Subcutaneous abdominal adipose tissue (tissue), 5 donors: ENCODE results near the gene ANKRD10.

ENCODE experiments used
- H3K27ac ChIP-seq: one replicate; pipeline ENCODE4 v1.7.0; 2013; ENCODE audit warnings: low read depth, mild to moderate bottlenecking, inconsistent platforms, low read length, moderate library complexity
- H3K27me3 ChIP-seq, 5 donors: one replicate each; pipeline ENCODE4 v1.7.0; 2013; ENCODE audit warnings: low read length in 5 of 5, inconsistent platforms in 1 of 5; ENCODE audit not compliant: control insufficient read depth in 5 of 5, insufficient read depth in 4 of 5
- H3K36me3 ChIP-seq, 5 donors: one replicate each; pipeline ENCODE4 v1.7.0; 2013; ENCODE audit warnings: low read length in 5 of 5; ENCODE audit not compliant: control insufficient read depth in 5 of 5, insufficient read depth in 5 of 5
- H3K4me1 ChIP-seq, 5 donors: one replicate each; pipeline ENCODE4 v1.7.0; 2013; ENCODE audit warnings: low read length in 5 of 5, mild to moderate bottlenecking in 3 of 5, moderate library complexity in 1 of 5; ENCODE audit not compliant: control insufficient read depth in 5 of 5, insufficient read depth in 5 of 5
- H3K4me3 ChIP-seq, 5 donors: one replicate each; pipeline ENCODE4 v1.7.0; 2013; ENCODE audit warnings: low read length in 5 of 5, low read depth in 1 of 5
- H3K9ac ChIP-seq, 5 donors: one replicate each; pipeline ENCODE4 v1.7.0; 2013; ENCODE audit warnings: low read length in 5 of 5, mild to moderate bottlenecking in 4 of 5, moderate library complexity in 3 of 5
- H3K9me3 ChIP-seq, 5 donors: one replicate each; pipeline ENCODE4 v1.7.0; 2013; ENCODE audit warnings: low read length in 5 of 5; ENCODE audit not compliant: control insufficient read depth in 5 of 5
- donor health status: healthy.
- donor health status: healthy.
- donor health status: healthy.
- donor health status: healthy.
- donor health status: healthy.

ANKRD10 gene

GRCh38 chr13:110907951-110908898 is 6.6 kb downstream of the ANKRD10 start:
- Histone ChIP-seq H3K27me3 (no peaks in the 10 kb centered on the region), H3K27ac (peak overlapping the region; percentile 79), H3K4me3 (no peak overlapping the region), H3K9ac (peak overlapping the region in 3 of 5 donors; percentile 35 to 44 (median 41)), H3K9me3 (no peaks in the 10 kb centered on the region), H3K36me3 (peaks cover 11 to 34% (median 23%) of the 10 kb centered on the region in 5 donors), H3K4me1 (peaks cover 0 to 64% (median 49%) of the 10 kb centered on the region in 5 donors)

- Histone ChIP-seq H3K9me3 (no peaks in the 10 kb centered on the region), H3K27me3 (no peaks in the 10 kb centered on the region), H3K4me3 (no peak overlapping the region), H3K27ac (peak overlapping the region; percentile 79), H3K36me3 (peaks cover 11 to 37% (median 25%) of the 10 kb centered on the region in 5 donors), H3K4me1 (peaks cover 0 to 55% (median 40%) of the 10 kb centered on the region in 5 donors), H3K9ac (peak overlapping the region in 2 of 5 donors; percentile 41 to 44)
Measured at GRCh38 chr13:110907301-110907700, 7.6 kb downstream of the ANKRD10 start.

- H3K9ac ChIP-seq: no peak overlapping the region
- no peak overlapping the region for H3K27ac ChIP-seq
- no peak overlapping the region for H3K4me3 ChIP-seq
- no peaks in the 10 kb centered on the region for H3K9me3 ChIP-seq
- H3K27me3 ChIP-seq: no peaks in the 10 kb centered on the region
- H3K36me3 ChIP-seq: peaks cover 11 to 36% (median 22%) of the 10 kb centered on the region in 5 donors
- H3K4me1 ChIP-seq: peaks cover 0 to 36% (median 21%) of the 10 kb centered on the region in 5 donors
Measured at GRCh38 chr13:110904748-110905147, 10.1 kb downstream of the ANKRD10 start.

- peaks cover 12 to 38% (median 19%) of the 10 kb centered on the region in 5 donors for H3K36me3 ChIP-seq
- peaks cover 0 to 12% (median 2%) of the 10 kb centered on the region in 5 donors for H3K4me1 ChIP-seq
- H3K27me3 ChIP-seq: no peaks in the 10 kb centered on the region
- H3K4me3 ChIP-seq: no peak overlapping the region
- H3K9me3 ChIP-seq: no peaks in the 10 kb centered on the region
- no peak overlapping the region for H3K27ac ChIP-seq
- H3K9ac ChIP-seq: no peak overlapping the region
Measured at GRCh38 chr13:110902370-110902769, 12.5 kb downstream of the ANKRD10 start.

- peaks cover 9 to 34% (median 18%) of the 10 kb centered on the region in 5 donors for H3K36me3 ChIP-seq
- H3K4me1 ChIP-seq: no peaks in the 10 kb centered on the region
- H3K27me3 ChIP-seq: no peaks in the 10 kb centered on the region
- no peak overlapping the region for H3K9ac ChIP-seq
- H3K27ac ChIP-seq: no peak overlapping the region
- no peaks in the 10 kb centered on the region for H3K9me3 ChIP-seq
- H3K4me3 ChIP-seq: no peak overlapping the region
Measured at GRCh38 chr13:110897521-110897920, 17.3 kb downstream of the ANKRD10 start.

- Histone ChIP-seq H3K9me3 (no peaks in the 10 kb centered on the region), H3K36me3 (peaks cover 9 to 31% (median 18%) of the 10 kb centered on the region in 5 donors), H3K9ac (no peak overlapping the region), H3K27ac (no peak overlapping the region), H3K4me1 (no peaks in the 10 kb centered on the region), H3K27me3 (no peaks in the 10 kb centered on the region), H3K4me3 (no peak overlapping the region)
Measured at GRCh38 chr13:110897014-110897413, 17.9 kb downstream of the ANKRD10 start.

GRCh38 chr13:110894086-110894485 is 20.8 kb downstream of the ANKRD10 start:
- H3K27ac ChIP-seq: no peak overlapping the region
- H3K9me3 ChIP-seq: no peaks in the 10 kb centered on the region
- no peaks in the 10 kb centered on the region for H3K27me3 ChIP-seq
- no peak overlapping the region for H3K4me3 ChIP-seq
- no peak overlapping the region for H3K9ac ChIP-seq
- peaks cover 0 to 22% (median 10%) of the 10 kb centered on the region in 5 donors for H3K4me1 ChIP-seq
- H3K36me3 ChIP-seq: peaks cover 4 to 23% (median 16%) of the 10 kb centered on the region in 5 donors

GRCh38 chr13:110893571-110893970 is 21.3 kb downstream of the ANKRD10 start:
- Histone ChIP-seq H3K27me3 (no peaks in the 10 kb centered on the region), H3K36me3 (peaks cover 4 to 23% (median 16%) of the 10 kb centered on the region in 5 donors), H3K4me1 (peaks cover 0 to 27% (median 13%) of the 10 kb centered on the region in 5 donors), H3K27ac (no peak overlapping the region), H3K4me3 (no peak overlapping the region), H3K9me3 (no peaks in the 10 kb centered on the region), H3K9ac (no peak overlapping the region)

- H3K27ac ChIP-seq: peak overlapping the region; percentile 6
- H3K4me1 ChIP-seq: peaks cover 0 to 38% (median 28%) of the 10 kb centered on the region in 5 donors
- H3K9me3 ChIP-seq: no peaks in the 10 kb centered on the region
Measured at GRCh38 chr13:110890279-110891165, 24.3 kb downstream of the ANKRD10 start.

More at GRCh38 chr13:110890279-110891165, 24.3 kb downstream of the ANKRD10 start:
- Histone ChIP-seq H3K36me3 (peaks cover 4 to 16% (median 12%) of the 10 kb centered on the region in 5 donors), H3K27me3 (no peaks in the 10 kb centered on the region), H3K4me3 (no peak overlapping the region), H3K9ac (peak overlapping the region in 1 of 5 donors; percentile 12)
